ENCODE results near the gene F10.
"Not testable (repeated sequence)": the region's sequence is repeated elsewhere in the genome, so short reads cannot be mapped to it uniquely, and the experiment has no call there.

F10 gene

DNA sequence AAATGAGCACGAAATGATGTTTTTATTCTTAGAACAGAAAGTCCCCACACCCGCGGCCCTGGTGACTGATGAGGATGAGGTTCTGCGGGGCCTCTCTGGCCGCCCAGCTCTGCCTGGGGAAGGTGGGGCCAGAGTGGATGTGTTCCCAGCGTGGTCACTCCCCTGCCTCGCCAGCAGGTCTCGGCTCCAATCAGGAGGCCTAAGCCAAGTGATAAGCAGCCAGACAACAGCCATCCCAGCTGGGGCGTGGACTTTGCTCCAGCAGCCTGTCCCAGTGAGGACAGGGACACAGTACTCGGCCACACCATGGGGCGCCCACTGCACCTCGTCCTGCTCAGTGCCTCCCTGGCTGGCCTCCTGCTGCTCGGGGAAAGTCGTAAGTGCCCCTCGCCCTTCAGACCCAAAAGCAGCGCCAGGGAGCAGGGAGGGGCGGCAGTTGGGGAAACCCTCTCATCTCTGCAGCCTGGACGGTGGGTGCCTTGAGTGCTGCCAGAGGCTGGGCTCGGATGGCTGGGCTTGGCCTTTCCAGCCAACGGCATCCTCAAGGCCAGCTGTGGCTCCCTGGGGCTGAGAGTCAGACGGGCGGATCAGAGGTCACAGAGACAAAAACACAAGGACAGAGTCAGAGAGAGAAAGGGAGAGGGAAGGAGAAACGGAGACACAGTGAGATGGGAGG lies at the start of gene F10:
F10 (plus strand) TSS at position 250 of the 676 bp plus-strand sequence; CDS start at position 307, 57 bp downstream.
- ATAC-seq: no peak

- no peak for ATAC-seq
These were observed 48.7 kb upstream of the F10 start for GRCh38 chr13:113073942-113074341.

- ATAC-seq: no peak
These were observed 48.2 kb upstream of the F10 start for GRCh38 chr13:113074401-113074800.

GRCh38 chr13:113074876-113075275 lies 47.7 kb upstream of the F10 start:
- ATAC-seq: no peak

DNA sequence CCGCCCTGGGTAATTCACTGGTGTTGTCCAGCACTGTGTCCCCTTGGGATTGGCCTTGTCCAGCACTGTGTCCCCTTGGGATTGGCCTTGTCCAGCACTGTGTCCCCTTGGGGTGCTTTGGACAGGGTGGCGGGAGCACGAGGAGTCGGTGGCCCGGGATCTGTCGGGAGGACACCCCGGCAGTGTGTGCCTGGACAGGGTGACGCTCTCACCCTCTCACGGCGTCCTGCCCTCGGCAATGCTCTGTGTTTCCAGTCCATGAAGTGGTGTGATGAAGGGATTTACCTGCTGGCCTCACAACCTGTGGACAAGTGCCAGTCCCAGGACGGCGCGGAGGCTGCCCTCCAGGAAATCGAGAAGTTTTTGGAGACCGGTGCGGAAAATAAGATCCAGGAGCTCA lies 46.9 kb upstream of the F10 start:
- no peak for ATAC-seq

GRCh38 chr13:113076681-113077401 lies 45.8 kb upstream of the F10 start:
- no peak for ATAC-seq

DNA sequence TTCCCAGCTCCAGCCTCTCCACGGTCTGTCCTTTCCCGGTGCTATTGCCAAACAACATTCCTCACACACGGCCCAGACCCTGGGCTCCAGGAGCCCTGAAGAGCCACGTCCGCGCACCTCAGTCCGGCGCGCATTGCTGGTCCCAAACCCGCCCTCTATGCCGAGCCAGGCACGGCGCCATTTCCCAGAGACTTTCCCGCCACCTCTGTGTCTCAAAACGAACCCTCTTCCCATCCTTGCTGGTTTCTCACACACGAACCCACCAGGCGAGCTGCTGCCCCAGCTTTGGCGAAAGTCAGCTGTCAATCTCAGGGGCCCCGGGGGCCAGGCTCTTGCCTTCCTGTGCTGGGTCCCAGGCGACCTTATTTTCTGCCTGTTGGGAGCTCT lies 45.0 kb upstream of the F10 start:
- no peak for ATAC-seq

GRCh38 chr13:113077953-113078901 lies 44.4 kb upstream of the F10 start:
- ATAC-seq: no peak

DNA sequence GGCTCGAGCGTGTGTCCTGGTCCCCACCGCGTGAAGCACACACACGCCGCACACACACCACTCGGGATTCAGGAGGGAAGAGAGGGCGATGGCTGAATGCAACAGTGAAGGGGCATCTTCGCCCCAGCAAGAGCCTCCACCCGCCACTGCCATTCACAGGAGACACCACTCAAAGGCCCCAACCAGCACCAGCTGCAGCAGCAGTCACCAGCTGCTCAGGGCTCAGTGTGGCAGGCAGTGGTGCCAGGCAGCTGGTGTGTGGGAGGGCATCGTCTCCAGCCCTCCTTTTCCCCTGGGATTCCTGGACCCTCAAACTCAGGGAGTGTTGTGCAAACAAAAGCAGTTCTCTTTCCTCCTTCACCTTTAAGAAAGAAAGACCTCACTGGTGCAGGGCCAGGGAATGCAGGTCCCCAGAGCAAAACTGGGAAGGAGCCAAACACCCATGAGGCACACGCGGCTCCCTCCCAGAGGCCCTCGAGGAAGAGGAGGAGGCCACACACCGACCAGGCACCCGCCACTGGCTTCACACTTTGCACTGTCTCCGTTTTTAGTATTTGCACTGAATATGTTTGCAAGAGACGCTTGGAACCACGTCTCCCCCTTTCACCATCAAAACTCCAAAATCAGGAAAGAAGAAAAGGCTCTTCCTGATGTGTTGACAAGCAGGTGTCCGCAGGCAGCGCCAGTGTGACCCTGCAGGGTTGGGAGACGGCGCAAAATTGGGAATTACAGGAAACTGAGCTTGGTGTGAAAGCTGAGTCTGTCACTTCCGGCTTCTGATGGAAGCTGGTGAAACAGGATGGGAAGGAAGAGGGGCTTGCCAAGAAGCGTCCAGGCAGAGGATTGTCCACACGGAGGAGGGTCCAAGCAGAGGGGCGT lies 43.5 kb upstream of the F10 start:
- ATAC-seq: no peak

DNA sequence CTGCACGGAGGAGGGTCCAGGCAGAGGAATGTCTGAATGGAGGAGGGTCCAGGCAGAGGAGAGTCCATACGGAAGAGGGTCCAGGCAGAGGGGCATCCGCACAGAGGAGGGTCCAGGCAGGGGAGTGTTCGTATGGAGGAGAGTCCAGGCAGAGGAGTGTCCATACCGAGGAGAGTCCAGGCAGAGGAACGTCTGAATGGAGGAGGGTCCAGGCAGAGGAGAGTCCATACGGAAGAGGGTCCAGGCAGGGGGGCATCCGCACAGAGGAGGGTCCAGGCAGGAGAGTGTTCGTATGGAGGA lies 42.9 kb upstream of the F10 start:
- not testable (repeated sequence) for ATAC-seq

- no peak for ATAC-seq
These were observed 42.2 kb upstream of the F10 start for GRCh38 chr13:113080361-113080831.

DNA sequence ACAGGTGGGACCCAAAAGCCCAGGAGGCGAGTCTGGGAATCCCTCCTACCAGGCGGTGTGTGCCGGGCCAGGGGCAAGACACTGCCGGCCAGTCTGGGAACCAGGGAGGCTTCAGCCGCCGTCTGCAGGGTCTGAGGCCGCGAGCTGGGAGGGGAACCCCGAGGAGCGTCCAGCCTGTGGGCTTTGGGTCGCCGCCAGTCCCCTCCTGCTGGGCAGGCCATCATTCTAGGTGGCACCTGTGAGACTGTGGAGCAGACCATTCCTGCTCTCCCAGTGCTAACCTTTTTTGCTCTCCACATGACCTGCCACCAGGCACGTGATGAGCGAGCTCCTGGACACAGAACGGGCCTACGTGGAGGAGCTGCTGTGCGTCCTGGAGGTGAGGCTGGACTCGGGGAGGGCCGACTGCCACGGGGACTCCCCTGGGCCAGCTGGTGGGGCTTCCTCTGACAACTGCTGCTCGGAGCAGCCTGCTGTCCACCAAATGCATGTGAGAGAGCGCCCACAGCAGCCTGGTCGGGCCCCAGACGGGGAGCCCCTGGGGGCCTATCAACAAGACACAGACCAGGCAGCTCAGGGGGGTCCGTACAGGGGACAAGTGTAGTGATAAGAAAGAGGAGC lies 41.6 kb upstream of the F10 start:
- ATAC-seq: no peak

- ATAC-seq: no peak
These were observed 40.2 kb upstream of the F10 start for GRCh38 chr13:113082198-113083021.

DNA sequence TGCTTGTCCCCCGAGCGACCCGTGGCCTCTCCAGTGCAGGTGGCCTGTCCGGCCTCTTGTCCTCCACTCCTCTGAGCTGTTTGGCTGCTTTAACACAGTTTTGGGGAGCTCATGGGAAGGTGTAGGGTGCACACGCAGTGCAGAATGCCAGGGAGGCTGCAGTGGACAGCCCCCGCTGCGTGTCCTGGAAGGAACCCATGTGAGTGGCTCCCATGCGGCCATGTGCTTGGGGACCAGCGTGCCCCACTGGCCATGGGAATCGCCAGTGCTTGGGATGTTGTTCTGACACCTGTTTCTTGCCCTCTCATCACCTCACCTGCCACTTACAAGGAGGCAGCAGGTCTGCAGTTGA lies 39.6 kb upstream of the F10 start:
- ATAC-seq: no peak

DNA sequence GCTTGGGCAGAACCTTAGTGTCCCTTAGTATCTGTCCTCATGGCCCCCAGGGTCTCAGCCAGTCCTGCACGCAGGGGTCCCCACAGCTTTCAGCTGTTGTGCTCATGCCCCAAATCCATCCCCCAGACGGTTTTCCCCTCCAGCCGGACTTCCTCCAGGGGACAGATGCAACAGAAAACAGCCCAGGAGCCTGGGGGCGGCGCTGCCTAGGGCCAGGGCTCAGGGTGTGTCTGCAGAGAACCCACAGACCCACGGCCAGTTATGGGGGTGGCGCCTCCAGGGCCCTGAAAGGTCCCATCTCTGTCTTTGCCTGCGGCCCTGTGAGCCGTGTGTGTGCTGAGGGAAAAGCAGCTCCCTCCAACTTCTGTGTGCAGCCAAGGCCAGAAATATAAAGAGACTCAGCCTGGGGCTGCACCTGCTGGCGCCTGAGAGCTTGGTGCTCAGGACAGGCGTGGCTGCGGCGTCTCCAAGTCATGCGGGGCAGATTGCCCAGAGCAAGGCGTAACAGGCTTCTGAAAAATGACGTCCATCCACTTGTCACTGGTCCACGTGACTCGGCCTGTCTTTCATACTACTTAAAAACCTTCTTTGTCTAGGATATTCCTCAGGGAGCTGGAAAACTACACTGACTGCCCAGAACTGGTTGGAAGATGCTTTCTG lies 39.1 kb upstream of the F10 start:
- ATAC-seq: no peak

DNA sequence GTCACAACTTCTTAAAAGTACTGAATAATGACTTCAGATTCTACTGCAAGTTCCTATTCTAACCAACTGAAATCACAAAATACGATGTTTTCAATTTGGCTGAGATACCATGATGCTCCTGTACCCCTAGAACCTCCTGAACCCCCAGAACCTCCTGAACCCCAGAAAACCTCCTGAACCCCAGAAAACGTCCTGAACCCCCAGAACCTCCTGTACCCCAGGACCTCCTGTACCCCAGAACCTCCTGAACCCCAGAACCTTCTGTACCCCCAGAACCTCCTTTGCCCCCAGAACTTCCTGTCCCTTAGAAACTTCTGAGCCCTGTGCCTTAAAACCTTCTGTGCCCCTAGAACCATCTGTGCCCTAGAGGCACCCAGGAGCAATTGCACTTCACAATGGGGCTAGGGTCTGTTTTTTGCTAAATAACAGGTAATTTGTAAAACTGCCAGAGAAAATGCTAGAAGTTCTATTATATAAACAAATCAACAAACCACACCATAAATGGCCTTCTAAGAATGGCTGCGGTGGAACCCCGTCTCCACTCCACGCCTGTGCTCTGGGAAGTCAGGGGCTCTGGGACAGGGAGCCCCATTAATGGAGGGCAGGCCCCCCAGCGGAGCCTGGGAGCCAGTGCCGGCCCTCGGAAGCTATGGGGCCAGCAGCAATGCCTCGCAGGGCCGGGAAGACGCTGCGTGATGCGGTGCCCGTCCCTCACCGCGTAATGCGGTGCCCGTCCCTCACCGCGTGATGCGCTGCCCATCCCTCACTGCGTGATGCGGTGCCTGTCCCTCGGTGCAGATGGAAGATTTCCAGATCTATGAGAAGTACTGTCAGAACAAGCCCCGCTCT lies 38.3 kb upstream of the F10 start:
- no peak for ATAC-seq

DNA sequence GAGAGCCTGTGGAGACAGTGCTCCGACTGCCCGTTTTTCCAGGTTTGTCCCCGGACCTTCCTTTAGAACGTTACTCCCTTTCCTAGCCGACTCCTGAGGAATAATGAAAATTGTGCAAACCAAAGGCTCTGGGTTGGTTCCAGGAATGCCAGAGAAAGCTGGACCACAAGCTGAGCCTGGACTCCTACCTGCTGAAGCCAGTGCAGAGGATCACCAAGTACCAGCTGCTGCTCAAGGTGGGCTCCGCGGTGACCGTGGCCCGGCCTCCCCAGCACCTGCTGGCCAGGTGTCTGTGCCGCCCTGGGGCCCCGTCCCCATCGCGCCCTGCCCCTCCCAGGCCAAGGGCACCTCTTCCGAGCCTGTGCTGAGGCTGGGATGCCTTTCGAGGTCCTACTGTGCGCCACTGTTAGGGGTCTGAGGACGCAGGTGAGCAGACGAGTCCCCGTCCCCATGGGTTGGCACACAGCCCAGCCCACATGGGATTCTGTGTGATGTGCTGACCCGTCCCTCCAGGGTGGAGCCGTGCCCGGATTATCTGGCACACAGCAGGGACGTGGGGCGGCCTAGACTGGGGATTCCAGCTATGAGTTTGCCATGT lies 37.6 kb upstream of the F10 start:
- no peak for ATAC-seq

DNA sequence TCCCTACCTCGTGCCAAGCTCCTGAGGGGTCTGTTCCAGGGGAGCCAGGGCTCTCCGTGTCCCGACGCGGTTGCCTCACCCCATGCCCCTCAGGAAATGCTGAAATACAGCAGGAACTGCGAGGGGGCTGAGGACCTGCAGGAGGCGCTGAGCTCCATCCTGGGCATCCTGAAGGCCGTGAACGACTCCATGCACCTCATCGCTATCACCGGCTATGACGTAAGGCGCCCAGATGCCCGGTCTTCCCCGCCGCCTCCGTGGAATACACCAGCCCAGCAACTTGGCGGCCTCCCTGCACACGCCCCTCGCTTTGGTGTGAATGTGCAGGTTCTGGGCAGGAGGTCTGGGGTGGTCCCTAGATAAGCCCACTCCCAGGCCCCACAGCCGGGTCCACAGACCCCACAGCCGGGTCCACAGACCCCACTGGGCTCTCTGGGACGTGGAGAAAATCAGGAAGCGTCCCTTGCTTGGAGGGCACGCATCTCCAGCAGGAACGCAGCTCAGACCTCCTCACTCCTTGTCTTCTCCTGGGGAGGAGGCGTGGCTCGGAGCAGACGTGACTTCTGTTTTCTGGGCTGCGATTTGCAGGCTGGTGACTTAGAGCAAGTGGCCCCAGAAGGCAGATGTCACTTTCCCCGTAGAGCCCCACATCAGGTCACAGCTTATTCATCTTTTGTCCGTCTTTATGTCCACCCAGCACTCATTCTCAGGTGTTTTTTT lies 36.4 kb upstream of the F10 start:
- ATAC-seq: no peak

Data from activated CD4-positive, CD25-positive, alpha-beta regulatory T cell treated with anti-CD3 and anti-CD28 coated beads, Interleukin-2, amount 50 U/mL, for 24 hours (primary cell).